Lower leg skin (tissue), 4 donors: ENCODE results near the gene ST3GAL3. TPM values are rescaled to one million over a fixed set of nuclear protein-coding genes. Genes with fewer than 3 reads are reported as not detected.

Experiments
- DNase-seq, 2 donors: peaks; one replicate each; pipeline ENCODE4 v3.0.0-alpha.2; 2019; ENCODE audit warnings: low spot score in 2 of 2
- H3K4me3 ChIP-seq: fragments of 200-600 bp; sonication (generic); 2 replicates; pipeline ENCODE4 v1.5.1; 2017; ENCODE audit warnings: mild to moderate bottlenecking, low read depth; ENCODE audit not compliant: poor library complexity, severe bottlenecking
- CTCF ChIP-seq, 3 donors: fragments of 450-650 bp; IDR thresholded peaks; one replicate each; pipeline ENCODE4 v1.5.1; 2016; ENCODE audit warnings: antibody characterized with exemption in 3 of 3, mild to moderate bottlenecking in 3 of 3, moderate library complexity in 2 of 3
- POLR2A ChIP-seq, 2 donors: fragments of 450-650 bp; IDR thresholded peaks; one replicate each; pipeline ENCODE4 v1.6.1; 2016 to 2017; ENCODE audit warnings: antibody characterized with exemption in 2 of 2, mild to moderate bottlenecking in 1 of 2, moderate library complexity in 1 of 2
- WGBS, 2 donors: methylation state at CpG; one replicate each; pipeline ENCODE4 v1.1.5; 2018; 5-methylcytosine and 5-hydroxymethylcytosine counted together
- intact Hi-C: fragments of 100-400 bp; cut with DNase I; formaldehyde crosslinking; loops from one replicate; pipeline ENCODE4 v1.15.0; 2023; ENCODE audit warnings: low total_unique reads
- total RNA-seq, 4 donors: library from RNA; depleted of rRNA; stranded (reverse); fragments of >200 nt; gene quantifications; one replicate each; pipeline ENCODE4 v1.1.0, GENCODE V29; 2016

The ST3GAL3 gene
- total RNA-seq, 4 donors from 2014 or later = 6.9 to 10.5 (median 8.0) TPM

DNA sequence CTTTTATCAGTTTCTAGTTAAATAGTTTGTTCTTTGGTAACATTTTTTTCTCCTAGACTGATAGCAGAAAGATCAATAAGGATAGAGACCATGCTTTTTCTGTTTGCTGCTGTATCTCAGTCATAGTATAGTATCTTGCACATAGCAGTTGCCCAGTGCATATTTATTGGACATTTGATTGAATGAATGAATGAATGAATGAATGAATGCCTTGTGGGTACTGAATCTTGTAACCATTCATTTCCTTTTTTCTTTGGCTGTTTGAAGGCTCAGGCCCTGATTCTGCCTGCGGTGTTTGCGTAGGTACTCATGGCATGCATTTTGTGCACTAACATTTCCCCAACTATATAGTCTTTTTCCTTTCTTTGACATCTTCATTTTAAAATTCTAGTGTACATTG is 83.9 kb downstream of the ST3GAL3 start:
- no peak overlapping the region for H3K4me3 ChIP-seq
- WGBS, 2 donors = 95 to 99% methylated on average over 2 of the region's 2 CpGs
- intact Hi-C loops = no loop called here
- no peak for DNase-seq
- no peak for TF ChIP-seq POLR2A (IDR thresholded peaks at IDR 0.05)
- TF ChIP-seq CTCF (IDR thresholded peaks at IDR 0.05) = no peak

GRCh38 chr1:43796111-43796581 is 88.8 kb downstream of the ST3GAL3 start:
- TF ChIP-seq POLR2A (IDR thresholded peaks at IDR 0.05) = no peak
- no peak for TF ChIP-seq CTCF (IDR thresholded peaks at IDR 0.05)
- no peak for DNase-seq
- no peak overlapping the region for H3K4me3 ChIP-seq
- intact Hi-C loops = no loop called here
- 68% methylated on average over 1 of the region's 1 CpG for WGBS, 2 donors

GRCh38 chr1:43797891-43798290 is 90.6 kb downstream of the ST3GAL3 start:
- intact Hi-C loops = no loop called here
- no peak overlapping the region for H3K4me3 ChIP-seq
- TF ChIP-seq CTCF (IDR thresholded peaks at IDR 0.05) (no peak), POLR2A (IDR thresholded peaks at IDR 0.05) (no peak)
- no peak for DNase-seq
- WGBS, 2 donors = 91 to 97% methylated on average over 3 of the region's 3 CpGs

- TF ChIP-seq POLR2A (IDR thresholded peaks at IDR 0.05) = no peak
- H3K4me3 ChIP-seq = no peak overlapping the region
- 74 to 75% methylated on average over 4 of the region's 4 CpGs for WGBS, 2 donors
- DNase-seq = no peak
- intact Hi-C loops = no loop called here
These were observed 92.6 kb downstream of the ST3GAL3 start for GRCh38 chr1:43799656-43800635.

DNA sequence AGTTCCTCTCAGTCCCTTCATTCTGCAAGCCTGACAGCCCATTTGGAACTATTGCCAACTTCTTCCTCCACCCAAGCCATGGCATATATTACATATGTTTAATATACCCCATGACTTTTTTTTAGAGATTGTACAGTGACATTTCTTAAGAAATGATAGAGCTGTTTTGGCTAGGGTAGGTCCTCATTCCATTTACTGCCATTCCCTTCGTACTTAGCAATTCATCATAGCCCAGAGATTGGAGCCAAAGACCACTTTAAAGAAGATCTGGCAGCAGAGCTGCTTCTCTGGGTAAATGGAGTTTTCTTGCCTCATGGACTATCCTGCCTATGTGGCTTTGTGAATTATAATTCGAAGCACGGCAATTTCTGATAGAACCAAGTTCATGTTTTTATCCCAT is 93.4 kb downstream of the ST3GAL3 start:
- no peak overlapping the region for H3K4me3 ChIP-seq
- WGBS, 2 donors = 93 to 98% methylated on average over 3 of the region's 3 CpGs
- TF ChIP-seq POLR2A (IDR thresholded peaks at IDR 0.05) (no peak), CTCF (IDR thresholded peaks at IDR 0.05) (no peak)
- DNase-seq = no peak
- intact Hi-C loops = no loop called here

GRCh38 chr1:43801203-43801602 is 93.9 kb downstream of the ST3GAL3 start:
- TF ChIP-seq POLR2A (IDR thresholded peaks at IDR 0.05) = no peak
- TF ChIP-seq CTCF (IDR thresholded peaks at IDR 0.05) = no peak
- WGBS, 2 donors = 80 to 83% methylated on average over 3 of the region's 3 CpGs
- intact Hi-C loops = no loop called here
- H3K4me3 ChIP-seq = no peak overlapping the region
- no peak for DNase-seq
